ENCODE results near the gene SNX3.

GRCh38 chr6:108193835-108194234, 67.0 kb downstream of the SNX3 start:
- no peak for TF ChIP-seq POLR2AphosphoS5 (IDR thresholded peaks at IDR 0.05)
- no peak for TF ChIP-seq CTCF (IDR thresholded peaks at IDR 0.05)

Measured in suprapubic skin (tissue), 3 donors.